Neural progenitor cell (in vitro differentiated cells): ENCODE measurements around the gene KLHL26. TPM values are rescaled to one million over a fixed set of nuclear protein-coding genes. Genes with fewer than 3 reads are reported as not detected.

Experiments used
- DNase-seq: peaks from one replicate; pipeline ENCODE4 v3.0.0-alpha.2; 2016; ENCODE audit warnings: low spot score
- H2AFZ ChIP-seq: fragments of 200-600 bp; sonication (generic); replicated peaks from 2 replicates; pipeline ENCODE4 v1.6.1; 2016; ENCODE audit warnings: antibody characterized with exemption
- H3F3A ChIP-seq: fragments of 200-600 bp; sonication (generic); 2 replicates; pipeline ENCODE4 v1.6.1; 2016; ENCODE audit warnings: antibody characterized with exemption, low read depth
- H3K27ac ChIP-seq: fragments of 200-600 bp; sonication (generic); 2 replicates; pipeline ENCODE4 v1.5.1; 2016; ENCODE audit warnings: mild to moderate bottlenecking
- H3K27me3 ChIP-seq: fragments of 200-600 bp; sonication (generic); 2 replicates; pipeline ENCODE4 v1.6.1; 2016; ENCODE audit warnings: mild to moderate bottlenecking, moderate library complexity
- H3K36me3 ChIP-seq: fragments of 200-600 bp; sonication (generic); 2 replicates; pipeline ENCODE4 v1.5.1; 2016
- H3K4me1 ChIP-seq: fragments of 200-600 bp; sonication (generic); 2 replicates; pipeline ENCODE4 v1.6.1; 2016; ENCODE audit warnings: mixed run types
- H3K4me2 ChIP-seq: fragments of 200-600 bp; sonication (generic); 2 replicates; pipeline ENCODE4 v1.6.1; 2016
- H3K4me3 ChIP-seq: fragments of 200-600 bp; sonication (generic); 2 replicates; pipeline ENCODE4 v1.5.1; 2016
- H3K79me2 ChIP-seq: fragments of 200-600 bp; sonication (generic); 2 replicates; pipeline ENCODE4 v1.6.1; 2016; ENCODE audit warnings: low read depth
- H3K9ac ChIP-seq: fragments of 200-600 bp; sonication (generic); 2 replicates; pipeline ENCODE4 v1.6.1; 2016
- H3K9me3 ChIP-seq: fragments of 200-600 bp; sonication (generic); 2 replicates; pipeline ENCODE4 v1.5.1; 2016; ENCODE audit warnings: low read depth
- H4K20me1 ChIP-seq: fragments of 200-600 bp; sonication (generic); 2 replicates; pipeline ENCODE4 v1.6.1; 2016; ENCODE audit warnings: low read depth
- H3K27ac Mint-ChIP-seq: 3 replicates; pipeline ENCODE4 v1.8.0; 2021; ENCODE audit warnings: mixed read lengths
- H3K27me3 Mint-ChIP-seq: 2 replicates; pipeline ENCODE4 v1.8.0; 2022; ENCODE audit warnings: low read depth, mild to moderate bottlenecking, inconsistent platforms, moderate library complexity, mixed read lengths; ENCODE audit not compliant: insufficient read depth
- H3K36me3 Mint-ChIP-seq: 3 replicates; pipeline ENCODE4 v1.8.0; 2021; ENCODE audit warnings: mixed read lengths
- H3K4me1 Mint-ChIP-seq: 3 replicates; pipeline ENCODE4 v1.8.0; 2021; ENCODE audit warnings: mixed read lengths
- H3K4me3 Mint-ChIP-seq: 3 replicates; pipeline ENCODE4 v1.8.0; 2021; ENCODE audit warnings: mild to moderate bottlenecking, moderate library complexity, mixed read lengths
- H3K9me3 Mint-ChIP-seq: 3 replicates; pipeline ENCODE4 v1.8.0; 2020; ENCODE audit warnings: mixed read lengths
- EZH2 ChIP-seq: fragments of 200-600 bp; sonication (generic); IDR thresholded peaks from 2 replicates; pipeline ENCODE4 v1.6.1; 2017; ENCODE audit warnings: antibody characterized with exemption, mild to moderate bottlenecking, moderate library complexity
- EZH2phosphoT487 ChIP-seq: fragments of 200-600 bp; sonication (generic); IDR thresholded peaks from 2 replicates; pipeline ENCODE4 v1.6.1; 2017; ENCODE audit warnings: antibody characterized with exemption
- total RNA-seq: library from RNA; depleted of rRNA; stranded (reverse); fragments of >200 nt; gene quantifications from 2 replicates; pipeline ENCODE4 v1.2.3, GENCODE V29; 2015; ENCODE audit warnings: low replicate concordance
- TF ChIP-seq, protein P1 (sequence below): fragments of 200-600 bp; sonication (generic); IDR thresholded peaks from 2 replicates; pipeline ENCODE4 v1.5.1; 2017; ENCODE audit warnings: antibody characterized with exemption, mild to moderate bottlenecking

KLHL26 gene
- total RNA-seq, 1 donor from 2014 or later = 5.8 TPM

DNA sequence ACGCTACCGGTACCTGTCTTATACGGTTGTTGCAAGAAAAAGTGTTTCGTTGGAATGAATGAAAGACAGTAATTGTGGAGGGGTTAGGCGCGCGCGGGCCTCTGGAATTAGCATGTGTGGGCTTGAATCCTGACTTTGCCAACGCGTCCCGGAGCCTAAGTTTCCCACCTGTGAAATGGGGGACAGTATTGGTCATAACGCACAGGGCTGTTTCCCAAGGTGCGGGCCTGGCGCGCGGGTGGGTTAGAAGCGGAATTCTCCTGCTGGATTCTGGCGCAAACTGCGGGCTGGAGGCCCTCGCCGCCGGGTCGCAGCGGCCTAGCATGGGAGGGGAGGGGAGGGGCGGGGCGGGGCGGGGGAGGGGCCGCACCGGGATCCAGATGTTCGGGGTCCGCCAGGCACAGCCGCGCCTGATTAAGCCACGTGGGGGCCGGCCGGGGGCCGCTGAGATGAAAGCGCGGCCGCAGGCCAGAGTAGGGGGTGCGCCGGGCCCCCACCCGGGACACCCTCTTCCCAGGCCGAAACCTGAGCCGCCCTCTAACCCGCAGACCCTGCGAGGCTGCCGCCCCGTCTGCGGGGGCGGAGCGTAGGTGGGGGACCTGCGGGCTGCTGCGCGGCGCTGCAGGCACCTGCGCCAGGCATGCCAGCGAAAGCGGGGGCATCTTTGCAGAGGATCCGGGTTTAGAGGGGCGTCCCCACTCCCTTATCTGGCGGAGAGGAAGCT is 25.3 kb upstream of the KLHL26 start:
- Histone ChIP-seq H2AFZ (no peak overlapping the region), H3K4me3 (peak overlapping the region; percentile 57), H3K4me2 (peak overlapping the region; percentile 90), H4K20me1 (peaks cover 56% of the 10 kb centered on the region), H3F3A (peaks cover 42% of the 10 kb centered on the region), H3K27me3 (peaks cover 98% of the 10 kb centered on the region), H3K9ac (no peak overlapping the region), H3K4me1 (peaks cover 40% of the 10 kb centered on the region), H3K79me2 (no peaks in the 10 kb centered on the region), H3K9me3 (no peaks in the 10 kb centered on the region), H3K36me3 (no peaks in the 10 kb centered on the region), H3K27ac (no peak overlapping the region)
- TF ChIP-seq, protein P1, sequence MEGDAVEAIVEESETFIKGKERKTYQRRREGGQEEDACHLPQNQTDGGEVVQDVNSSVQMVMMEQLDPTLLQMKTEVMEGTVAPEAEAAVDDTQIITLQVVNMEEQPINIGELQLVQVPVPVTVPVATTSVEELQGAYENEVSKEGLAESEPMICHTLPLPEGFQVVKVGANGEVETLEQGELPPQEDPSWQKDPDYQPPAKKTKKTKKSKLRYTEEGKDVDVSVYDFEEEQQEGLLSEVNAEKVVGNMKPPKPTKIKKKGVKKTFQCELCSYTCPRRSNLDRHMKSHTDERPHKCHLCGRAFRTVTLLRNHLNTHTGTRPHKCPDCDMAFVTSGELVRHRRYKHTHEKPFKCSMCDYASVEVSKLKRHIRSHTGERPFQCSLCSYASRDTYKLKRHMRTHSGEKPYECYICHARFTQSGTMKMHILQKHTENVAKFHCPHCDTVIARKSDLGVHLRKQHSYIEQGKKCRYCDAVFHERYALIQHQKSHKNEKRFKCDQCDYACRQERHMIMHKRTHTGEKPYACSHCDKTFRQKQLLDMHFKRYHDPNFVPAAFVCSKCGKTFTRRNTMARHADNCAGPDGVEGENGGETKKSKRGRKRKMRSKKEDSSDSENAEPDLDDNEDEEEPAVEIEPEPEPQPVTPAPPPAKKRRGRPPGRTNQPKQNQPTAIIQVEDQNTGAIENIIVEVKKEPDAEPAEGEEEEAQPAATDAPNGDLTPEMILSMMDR = no peak
- TF ChIP-seq EZH2phosphoT487 (peak; percentile 69), EZH2 (peak; percentile 91)
- Mint-ChIP-seq H3K4me3 (peak overlapping the region; percentile 82), H3K27ac (no peak overlapping the region), H3K36me3 (no peaks in the 10 kb centered on the region), H3K4me1 (peaks cover 18% of the 10 kb centered on the region), H3K27me3 (peaks cover 71% of the 10 kb centered on the region), H3K9me3 (peaks cover 4% of the 10 kb centered on the region)
- peak; percentile 78 for DNase-seq

DNA sequence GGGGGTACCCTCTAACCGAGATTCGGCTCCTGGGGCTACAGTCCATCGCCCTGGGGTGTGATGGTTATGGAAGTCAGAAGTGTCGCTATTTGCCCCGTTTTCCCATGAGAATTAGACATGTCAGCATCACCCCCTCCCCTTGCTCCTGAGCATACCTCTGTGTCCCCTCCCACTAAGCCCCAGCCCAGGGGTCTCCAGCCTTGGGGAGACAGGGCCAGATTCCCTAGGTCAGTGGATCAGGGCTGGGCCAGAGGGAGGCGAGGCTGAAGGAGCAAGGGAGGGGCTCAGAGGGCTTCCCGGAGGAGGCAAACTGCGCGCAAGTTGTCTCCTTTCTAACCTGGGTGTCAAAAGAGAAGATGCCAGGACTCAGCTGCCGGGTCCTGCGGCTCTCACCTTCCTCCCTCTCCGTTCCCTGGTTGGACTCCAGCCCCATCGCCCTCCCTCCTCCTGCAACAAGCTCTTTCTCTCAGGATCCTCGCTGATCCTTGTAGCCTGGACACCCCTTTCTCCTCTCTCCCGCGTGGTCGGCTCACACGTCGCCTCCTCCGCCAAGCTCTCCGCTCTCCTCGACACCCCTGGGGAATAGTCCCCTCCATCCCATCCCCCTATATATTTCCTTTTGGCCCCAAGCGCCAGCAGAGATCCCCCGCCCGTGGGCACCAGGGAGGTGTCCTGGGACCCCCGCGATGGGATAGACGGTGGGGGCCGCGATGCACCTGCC is 24.6 kb upstream of the KLHL26 start:
- Histone ChIP-seq H3K36me3 (no peaks in the 10 kb centered on the region), H3K9ac (no peak overlapping the region), H2AFZ (peak overlapping the region; percentile 85), H3K4me1 (peaks cover 40% of the 10 kb centered on the region), H3K9me3 (no peaks in the 10 kb centered on the region), H3K4me3 (peak overlapping the region; percentile 57), H3K4me2 (peak overlapping the region; percentile 90), H3K27me3 (peaks cover 99% of the 10 kb centered on the region), H4K20me1 (peaks cover 56% of the 10 kb centered on the region), H3K79me2 (no peaks in the 10 kb centered on the region), H3F3A (peaks cover 42% of the 10 kb centered on the region), H3K27ac (no peak overlapping the region)
- peaks cover 18% of the 10 kb centered on the region for H3K4me1 Mint-ChIP-seq
- no peak overlapping the region for H3K27ac Mint-ChIP-seq
- H3K4me3 Mint-ChIP-seq = peak overlapping the region; percentile 82
- H3K9me3 Mint-ChIP-seq = peaks cover 4% of the 10 kb centered on the region
- TF ChIP-seq EZH2phosphoT487 = peak; percentile 15
- TF ChIP-seq, protein P1 = no peak
- DNase-seq = peak; percentile 36
- H3K36me3 Mint-ChIP-seq = no peaks in the 10 kb centered on the region
- peaks cover 70% of the 10 kb centered on the region for H3K27me3 Mint-ChIP-seq

DNA sequence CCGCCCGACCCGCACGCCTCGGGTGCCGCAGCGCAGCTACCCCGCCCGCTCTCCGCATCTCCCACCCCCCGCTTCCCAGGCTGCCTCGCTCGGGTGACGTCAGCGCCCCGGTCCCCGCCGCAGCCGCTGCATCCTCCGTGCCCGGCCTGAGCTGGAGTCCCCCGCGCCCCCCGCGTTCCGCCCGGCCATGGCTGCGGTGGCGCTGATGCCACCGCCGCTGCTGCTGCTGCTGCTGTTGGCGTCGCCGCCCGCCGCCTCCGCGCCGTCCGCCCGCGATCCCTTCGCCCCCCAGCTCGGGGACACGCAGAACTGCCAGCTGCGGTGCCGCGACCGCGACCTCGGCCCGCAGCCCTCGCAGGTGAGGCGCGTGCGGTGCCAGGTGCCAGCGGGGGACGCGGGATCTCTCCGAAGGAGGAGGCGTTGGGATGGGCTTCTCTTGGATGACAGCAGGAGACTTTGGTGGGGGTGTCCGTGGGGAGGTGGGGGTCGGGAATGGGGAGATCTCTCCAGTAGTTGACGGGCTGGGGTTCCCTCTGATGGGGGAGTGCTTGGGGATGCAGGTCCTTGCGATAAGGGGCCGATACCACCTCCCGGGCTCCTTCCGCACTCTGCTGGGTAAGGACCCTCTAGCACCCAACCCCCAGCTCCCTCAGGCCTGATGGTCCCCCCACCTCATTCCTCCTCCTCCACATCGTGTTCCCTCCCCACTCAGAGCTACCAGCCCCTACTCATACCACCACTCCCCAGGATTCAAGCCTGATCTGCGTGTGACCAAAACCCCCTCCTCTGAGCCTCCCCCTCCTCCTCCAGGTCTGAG is 23.8 kb upstream of the KLHL26 start, which contains the start of gene TMEM59L:
TSS of gene TMEM59L (plus strand) at position 99 of the 817 bp plus-strand sequence. CDS start at position 188, 89 bp downstream.
- H3K4me2 ChIP-seq = peak within 1 kb of the TSS; percentile 90
- peaks cover 8% of the 10 kb centered on the region for H3K9me3 Mint-ChIP-seq
- H3K27me3 Mint-ChIP-seq = peaks cover 68% of the 10 kb centered on the region
- H3K9me3 ChIP-seq = no peaks in the 10 kb centered on the region
- H3K79me2 ChIP-seq = no peaks in the 10 kb centered on the region
- peaks cover 91% of the 10 kb centered on the region for H3K27me3 ChIP-seq
- H2AFZ ChIP-seq = peak within 1 kb of the TSS; percentile 85
- peaks cover 36% of the 10 kb centered on the region for H3K4me1 ChIP-seq
- H3K27ac ChIP-seq = no peak within 1 kb of the TSS
- peak; percentile 77 for DNase-seq
- peak within 1 kb of the TSS; percentile 84 for H3K4me3 Mint-ChIP-seq
- H3K9ac ChIP-seq = no peak within 1 kb of the TSS
- H3K4me1 Mint-ChIP-seq = peaks cover 18% of the 10 kb centered on the region
- TF ChIP-seq EZH2phosphoT487 = peak; percentile 81
- peak; percentile 87 for TF ChIP-seq EZH2
- TF ChIP-seq, protein P1 = no peak
- H3K36me3 ChIP-seq = no peaks in the 10 kb centered on the region
- H3F3A ChIP-seq = peaks cover 42% of the 10 kb centered on the region
- peaks cover 48% of the 10 kb centered on the region for H4K20me1 ChIP-seq
- H3K4me3 ChIP-seq = peak within 1 kb of the TSS; percentile 57
- peaks cover 5% of the 10 kb centered on the region for H3K36me3 Mint-ChIP-seq
- H3K27ac Mint-ChIP-seq = no peak within 1 kb of the TSS
